OCI-LY3 (cell line): ENCODE measurements around the gene ELFN2.

Experiments used
- EZH2phosphoT487 ChIP-seq: fragments of 200-600 bp; shearing (Covaris generic); IDR thresholded peaks from 2 replicates; pipeline ENCODE4 v1.6.1; 2018; ENCODE audit warnings: antibody characterized with exemption, mixed run types, low read depth
- TF ChIP-seq, protein P1 (sequence below): fragments of 200-600, 300-600 bp; sonication (generic); IDR thresholded peaks from 2 replicates; pipeline ENCODE4 v1.5.1; 2014; ENCODE audit warnings: antibody characterized with exemption, low read length, low read depth

GRCh38 chr22:37443086-37443485 lies 15.8 kb upstream of the ELFN2 start:
- TF ChIP-seq, protein P1, sequence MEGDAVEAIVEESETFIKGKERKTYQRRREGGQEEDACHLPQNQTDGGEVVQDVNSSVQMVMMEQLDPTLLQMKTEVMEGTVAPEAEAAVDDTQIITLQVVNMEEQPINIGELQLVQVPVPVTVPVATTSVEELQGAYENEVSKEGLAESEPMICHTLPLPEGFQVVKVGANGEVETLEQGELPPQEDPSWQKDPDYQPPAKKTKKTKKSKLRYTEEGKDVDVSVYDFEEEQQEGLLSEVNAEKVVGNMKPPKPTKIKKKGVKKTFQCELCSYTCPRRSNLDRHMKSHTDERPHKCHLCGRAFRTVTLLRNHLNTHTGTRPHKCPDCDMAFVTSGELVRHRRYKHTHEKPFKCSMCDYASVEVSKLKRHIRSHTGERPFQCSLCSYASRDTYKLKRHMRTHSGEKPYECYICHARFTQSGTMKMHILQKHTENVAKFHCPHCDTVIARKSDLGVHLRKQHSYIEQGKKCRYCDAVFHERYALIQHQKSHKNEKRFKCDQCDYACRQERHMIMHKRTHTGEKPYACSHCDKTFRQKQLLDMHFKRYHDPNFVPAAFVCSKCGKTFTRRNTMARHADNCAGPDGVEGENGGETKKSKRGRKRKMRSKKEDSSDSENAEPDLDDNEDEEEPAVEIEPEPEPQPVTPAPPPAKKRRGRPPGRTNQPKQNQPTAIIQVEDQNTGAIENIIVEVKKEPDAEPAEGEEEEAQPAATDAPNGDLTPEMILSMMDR, result no peak
- no peak for TF ChIP-seq EZH2phosphoT487
